Caco-2 (cell line): ENCODE results near the gene EFR3B. TPM values are rescaled to one million over a fixed set of nuclear protein-coding genes. Genes with fewer than 3 reads are reported as not detected.

Experiments
- BruUV-seq: library from RNA; stranded (reverse); fragments of 400-500 nt; replicated peaks from 2 replicates; lab custom pipeline; 2021; lab: Mats Ljungman, UMichigan
- CTCF ChIA-PET: fragments of 300-600 bp; sonication (Branson Sonifier 250); formaldehyde crosslinking; loops from one replicate; lab custom pipeline; 2022; ENCODE audit warnings: antibody characterized with exemption; lab: Charles Lee
- POLR2A ChIA-PET: fragments of 300-600 bp; sonication (Branson Sonifier 250); formaldehyde crosslinking; loops from one replicate; lab custom pipeline; 2022; ENCODE audit warnings: antibody characterized with exemption; lab: Charles Lee
- DNase-seq, 2 experiments: peaks; one replicate each; pipeline versions ENCODE4 v3.0.0 to v3.0.0-alpha.2; 2020 to 2022
- H3K27me3 ChIP-seq: replicated peaks from 2 replicates; pipeline ENCODE4 v1.6.0; 2011; ENCODE audit warnings: low read length; ENCODE audit not compliant: control insufficient read depth, insufficient read depth
- H3K36me3 ChIP-seq: 2 replicates; pipeline ENCODE4 v1.5.1; 2011; ENCODE audit warnings: low read length; ENCODE audit not compliant: control insufficient read depth, insufficient read depth
- H3K4me1 ChIP-seq: fragments of 250-450 bp; sonication (Bioruptor Pico); 2 replicates; pipeline ENCODE4 v1.5.1; 2020; ENCODE audit warnings: mild to moderate bottlenecking
- H3K4me3 ChIP-seq: 2 replicates; pipeline ENCODE4 v1.5.1; 2011; ENCODE audit warnings: low read depth, mild to moderate bottlenecking, control low read depth, low read length
- H3K9me3 ChIP-seq: fragments of 250-450 bp; sonication (Bioruptor Pico); 2 replicates; pipeline ENCODE4 v1.5.1; 2020; ENCODE audit warnings: mild to moderate bottlenecking, moderate library complexity
- H3K27ac Mint-ChIP-seq: one replicate; pipeline ENCODE4 v1.8.0; 2022; ENCODE audit warnings: mixed read lengths; ENCODE audit not compliant: unreplicated experiment
- H3K27me3 Mint-ChIP-seq: one replicate; pipeline ENCODE4 v1.8.0; 2022; ENCODE audit warnings: mixed read lengths; ENCODE audit not compliant: insufficient read depth, unreplicated experiment
- H3K36me3 Mint-ChIP-seq: one replicate; pipeline ENCODE4 v1.8.0; 2022; ENCODE audit warnings: mild to moderate bottlenecking, mixed read lengths; ENCODE audit not compliant: insufficient read depth, unreplicated experiment
- H3K4me1 Mint-ChIP-seq: one replicate; pipeline ENCODE4 v1.8.0; 2022; ENCODE audit warnings: low read depth, mixed read lengths; ENCODE audit not compliant: unreplicated experiment
- H3K4me3 Mint-ChIP-seq: one replicate; pipeline ENCODE4 v1.8.0; 2022; ENCODE audit warnings: mild to moderate bottlenecking, moderate library complexity, mixed read lengths; ENCODE audit not compliant: unreplicated experiment
- H3K9me3 Mint-ChIP-seq: one replicate; pipeline ENCODE4 v1.8.0; 2022; ENCODE audit warnings: mixed read lengths; ENCODE audit not compliant: unreplicated experiment
- intact Hi-C: fragments of 100-400 bp; cut with micrococcal nuclease; formaldehyde crosslinking; loops from one replicate; pipeline ENCODE4 v1.10.0; 2022; ENCODE audit not compliant: unreplicated experiment
- total RNA-seq: library from RNA; stranded (reverse); gene quantifications from 2 replicates; pipeline ENCODE4 v1.2.3, GENCODE V29; 2022
- TF ChIP-seq, protein P1 (sequence below), 2 experiments: fragments of 200-600 bp in 1 of 2; IDR thresholded peaks; 1 replicate in 1 of 2; 2 replicates in 1 of 2; pipeline versions ENCODE4 v1.5.1 to v1.8.0; 2011 to 2022; ENCODE audit warnings: antibody characterized with exemption in 1 of 2, control low read depth in 1 of 2, inconsistent platforms in 1 of 2, low read depth in 1 of 2, low read length in 1 of 2, mild to moderate bottlenecking in 1 of 2, moderate library complexity in 1 of 2; ENCODE audit not compliant: insufficient read depth in 1 of 2, severe bottlenecking in 1 of 2, unreplicated experiment in 1 of 2

Gene EFR3B
- total RNA-seq, 1 experiment from 2014 or later: 19.1 TPM

DNA sequence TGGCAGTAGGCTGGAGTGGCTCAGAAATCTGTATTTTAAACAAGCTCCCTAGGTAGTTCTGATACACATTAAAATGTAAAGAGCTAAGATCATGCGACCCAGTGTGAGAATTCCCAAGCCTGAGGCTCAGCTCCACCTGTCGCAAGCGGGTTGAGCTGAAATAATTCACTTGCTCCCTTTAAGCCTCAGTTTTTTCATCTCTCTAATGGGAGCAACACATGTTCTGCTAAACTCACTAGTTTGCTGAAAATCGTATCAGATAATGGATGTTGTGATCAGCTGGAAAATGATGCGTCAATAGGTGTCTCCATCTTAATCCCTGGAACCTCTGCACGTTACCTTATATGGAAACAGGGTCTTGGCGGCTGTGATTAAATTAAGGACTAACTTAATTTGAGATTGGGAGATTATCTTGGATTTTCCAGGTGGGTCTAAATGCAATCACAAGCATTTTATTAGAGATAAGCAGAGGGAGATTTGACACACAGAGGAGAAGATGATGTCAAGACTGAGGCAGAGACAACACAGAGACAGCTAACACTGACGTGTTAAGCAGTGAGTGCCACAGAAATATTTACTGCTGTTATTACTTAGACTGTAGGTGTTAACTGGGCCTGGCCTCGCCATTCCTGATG, 73.5 kb downstream of the EFR3B start:
- Mint-ChIP-seq H3K36me3 (peaks cover 6% of the 10 kb centered on the region), H3K27me3 (no peaks in the 10 kb centered on the region), H3K9me3 (no peaks in the 10 kb centered on the region), H3K4me1 (peaks cover 18% of the 10 kb centered on the region), H3K27ac (peak overlapping the region; percentile 74), H3K4me3 (peak overlapping the region; percentile 49)
- Histone ChIP-seq H3K9me3 (no peaks in the 10 kb centered on the region), H3K4me1 (peaks cover 37% of the 10 kb centered on the region), H3K36me3 (no peaks in the 10 kb centered on the region), H3K4me3 (no peak overlapping the region), H3K27me3 (no peaks in the 10 kb centered on the region)
- TF ChIP-seq, protein P1, sequence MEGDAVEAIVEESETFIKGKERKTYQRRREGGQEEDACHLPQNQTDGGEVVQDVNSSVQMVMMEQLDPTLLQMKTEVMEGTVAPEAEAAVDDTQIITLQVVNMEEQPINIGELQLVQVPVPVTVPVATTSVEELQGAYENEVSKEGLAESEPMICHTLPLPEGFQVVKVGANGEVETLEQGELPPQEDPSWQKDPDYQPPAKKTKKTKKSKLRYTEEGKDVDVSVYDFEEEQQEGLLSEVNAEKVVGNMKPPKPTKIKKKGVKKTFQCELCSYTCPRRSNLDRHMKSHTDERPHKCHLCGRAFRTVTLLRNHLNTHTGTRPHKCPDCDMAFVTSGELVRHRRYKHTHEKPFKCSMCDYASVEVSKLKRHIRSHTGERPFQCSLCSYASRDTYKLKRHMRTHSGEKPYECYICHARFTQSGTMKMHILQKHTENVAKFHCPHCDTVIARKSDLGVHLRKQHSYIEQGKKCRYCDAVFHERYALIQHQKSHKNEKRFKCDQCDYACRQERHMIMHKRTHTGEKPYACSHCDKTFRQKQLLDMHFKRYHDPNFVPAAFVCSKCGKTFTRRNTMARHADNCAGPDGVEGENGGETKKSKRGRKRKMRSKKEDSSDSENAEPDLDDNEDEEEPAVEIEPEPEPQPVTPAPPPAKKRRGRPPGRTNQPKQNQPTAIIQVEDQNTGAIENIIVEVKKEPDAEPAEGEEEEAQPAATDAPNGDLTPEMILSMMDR (IDR thresholded peaks at IDR 0.05; ENCODE audit: insufficient read depth in 1 of 2, low read depth in 1 of 2, low read length in 1 of 2, severe bottlenecking in 1 of 2, unreplicated experiment in 1 of 2): no peak
- ChIA-PET CTCF (interaction anchor here (0.6 to 1.5 kb wide), 4 partner anchors 10 to 492 kb away, joined by 3 to 4 read pairs (median 3); no protein-coding TSS in a partner anchor), POLR2A (interaction anchor here (0.5 kb wide), 1 partner anchor 1145 kb away, joined by 3 read pairs; no protein-coding TSS in a partner anchor)
- BruUV-seq: no TSS peak
- intact Hi-C loops: loop anchor here (5.0 kb wide), 1 partner anchor 38 kb away; no protein-coding TSS in a partner anchor
- DNase-seq: no peak

DNA sequence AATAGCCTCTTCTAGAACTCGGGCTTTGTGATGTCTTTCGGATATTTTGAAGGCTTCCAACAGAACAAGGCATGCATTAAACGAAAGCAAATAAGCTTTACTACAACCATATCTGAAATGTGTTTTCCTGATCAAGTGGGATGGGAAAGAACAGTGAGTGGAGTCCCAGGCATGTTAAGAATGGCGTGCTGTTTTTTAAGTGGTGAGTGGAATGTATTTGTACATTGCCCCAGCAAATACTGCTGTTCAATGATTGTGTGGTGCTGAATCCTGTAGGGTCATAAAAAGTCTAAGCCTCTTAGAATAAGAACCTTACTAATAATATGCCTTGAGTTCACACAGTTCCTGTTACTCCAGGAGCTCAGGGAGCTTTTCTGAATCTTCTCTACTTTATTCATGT, 74.0 kb downstream of the EFR3B start:
- BruUV-seq: no TSS peak
- intact Hi-C loops: loop anchor here (2.0 to 5.0 kb wide), 2 partner anchors 39 to 73 kb away; partner anchors contain the start of gene EFR3B
- Mint-ChIP-seq H3K4me1 (peaks cover 18% of the 10 kb centered on the region), H3K27ac (peak overlapping the region; percentile 74), H3K36me3 (peaks cover 6% of the 10 kb centered on the region), H3K27me3 (no peaks in the 10 kb centered on the region), H3K4me3 (peak overlapping the region; percentile 49), H3K9me3 (no peaks in the 10 kb centered on the region)
- DNase-seq: peak; percentile 70 to 75
- TF ChIP-seq, protein P1 (IDR thresholded peaks at IDR 0.05; ENCODE audit: insufficient read depth in 1 of 2, low read depth in 1 of 2, low read length in 1 of 2, severe bottlenecking in 1 of 2, unreplicated experiment in 1 of 2): no peak
- H3K4me1 ChIP-seq: peaks cover 37% of the 10 kb centered on the region
- ChIA-PET POLR2A (interaction anchor here (0.5 to 0.6 kb wide), 2 partner anchors 9 to 1145 kb away, joined by 3 read pairs; no protein-coding TSS in a partner anchor), CTCF (interaction anchor here (1.1 to 1.5 kb wide), 4 partner anchors 10 to 141 kb away, joined by 3 to 4 read pairs (median 3); no protein-coding TSS in a partner anchor)
- H3K36me3 ChIP-seq: no peaks in the 10 kb centered on the region
- H3K27me3 ChIP-seq: no peaks in the 10 kb centered on the region
- H3K9me3 ChIP-seq: no peaks in the 10 kb centered on the region
- H3K4me3 ChIP-seq: no peak overlapping the region

DNA sequence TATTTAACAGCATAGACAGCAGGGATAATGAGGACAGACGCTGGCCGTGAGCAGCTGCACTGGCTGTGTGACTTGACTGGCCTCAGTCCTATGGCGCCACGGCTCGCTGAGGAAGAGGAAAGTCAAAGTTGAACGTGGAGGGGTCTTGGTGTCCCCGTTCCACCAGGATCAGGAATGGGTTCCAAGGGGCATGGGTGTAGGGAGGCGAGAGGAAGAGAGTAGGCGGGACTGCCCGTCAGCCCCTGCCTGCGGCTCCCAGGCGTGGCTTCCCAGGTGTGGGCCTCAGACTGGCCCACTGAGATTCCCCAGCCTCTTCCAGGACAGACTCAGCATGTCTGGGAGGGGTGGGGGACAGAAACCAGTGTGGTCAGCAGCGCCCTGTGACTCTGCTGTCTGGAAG, 75.1 kb downstream of the EFR3B start:
- H3K4me3 ChIP-seq: no peak overlapping the region
- peaks cover 6% of the 10 kb centered on the region for H3K36me3 Mint-ChIP-seq
- CTCF ChIA-PET: interaction anchor here (1.3 kb wide), 1 partner anchor 12 kb away, joined by 4 read pairs; no protein-coding TSS in a partner anchor

More for the DNA sequence above, 75.1 kb downstream of the EFR3B start:
- Mint-ChIP-seq H3K27ac (peak overlapping the region; percentile 74), H3K4me1 (peaks cover 18% of the 10 kb centered on the region), H3K27me3 (no peaks in the 10 kb centered on the region), H3K4me3 (no peak overlapping the region), H3K9me3 (no peaks in the 10 kb centered on the region)
- no peak for DNase-seq
- Histone ChIP-seq H3K4me1 (peaks cover 37% of the 10 kb centered on the region), H3K36me3 (no peaks in the 10 kb centered on the region), H3K27me3 (no peaks in the 10 kb centered on the region), H3K9me3 (no peaks in the 10 kb centered on the region)
- TF ChIP-seq, protein P1 (IDR thresholded peaks at IDR 0.05; ENCODE audit: insufficient read depth in 1 of 2, low read depth in 1 of 2, low read length in 1 of 2, severe bottlenecking in 1 of 2, unreplicated experiment in 1 of 2): no peak
- BruUV-seq: no TSS peak
- POLR2A ChIA-PET: no interaction called here
- intact Hi-C loops: loop anchor here (2.0 to 5.0 kb wide), 2 partner anchors 40 to 74 kb away; partner anchors contain the start of gene EFR3B
